Measurements from ENCODE around the gene AP1B1.

The AP1B1 gene

GRCh38 chr22:29291215-29291614 is 97.2 kb downstream of the AP1B1 start:
- no peak for ATAC-seq

- ATAC-seq = no peak
These were observed 98.3 kb downstream of the AP1B1 start for GRCh38 chr22:29290061-29290460.

- ATAC-seq = no peak
These were observed 99.5 kb downstream of the AP1B1 start for GRCh38 chr22:29288837-29289236.

- ATAC-seq = no peak
These were observed 104.2 kb downstream of the AP1B1 start for GRCh38 chr22:29284196-29284595.

GRCh38 chr22:29277927-29278326 is 110.4 kb downstream of the AP1B1 start:
- no peak for ATAC-seq

Data from activated CD4-positive, CD25-positive, alpha-beta regulatory T cell treated with anti-CD3 and anti-CD28 coated beads, Interleukin-2, amount 50 U/mL, for 24 hours (primary cell).